ENCODE results near the gene PGAM2.

PGAM2 gene

DNA sequence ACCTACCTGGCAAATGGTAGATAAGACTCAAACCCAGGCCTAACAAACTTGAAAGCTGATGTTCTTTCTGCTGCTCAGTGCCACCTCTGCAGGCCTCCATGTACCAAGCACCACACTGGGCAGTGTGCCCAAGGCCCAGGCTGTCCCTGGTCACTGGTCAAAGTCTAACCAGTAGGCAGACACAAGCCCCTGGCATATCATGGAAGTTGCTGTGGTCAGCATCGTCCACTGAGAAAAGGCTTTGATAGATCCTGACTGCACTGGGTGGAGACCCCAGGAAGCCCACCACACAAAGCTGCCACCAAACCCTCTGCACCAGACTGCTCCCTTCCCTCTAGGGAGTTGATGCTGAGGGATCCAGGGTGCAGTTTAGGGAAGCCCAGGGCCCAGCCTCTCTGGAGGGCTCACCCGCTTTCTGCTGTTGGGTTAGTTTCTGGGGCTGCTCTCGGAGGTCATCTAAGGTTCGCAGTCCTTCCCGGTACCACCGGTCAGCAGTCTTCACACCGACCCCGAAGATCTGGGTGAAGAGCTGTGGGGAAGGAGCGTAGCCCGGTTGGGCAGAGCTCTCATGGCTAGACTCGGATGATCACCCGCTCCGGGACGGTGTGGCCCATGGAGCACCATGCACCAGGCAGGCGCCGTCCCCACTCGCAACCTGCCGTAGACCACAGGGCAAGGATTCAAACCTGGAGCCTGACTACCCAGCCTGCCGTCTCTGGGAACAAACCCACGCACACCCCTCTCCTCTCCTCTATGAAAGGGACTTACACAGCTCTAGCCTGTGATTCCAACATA, 10.9 kb upstream of the PGAM2 start:
- Histone ChIP-seq H3K4me1 (ENCODE audit: control insufficient read depth, insufficient read depth, low read length) (peaks cover 11% of the 10 kb centered on the region), H3K27me3 (ENCODE audit: control insufficient read depth, insufficient read depth, low read length) (no peaks in the 10 kb centered on the region), H3K4me3 (ENCODE audit: low read length) (no peak overlapping the region), H3K36me3 (ENCODE audit: control insufficient read depth, insufficient read depth, low read length) (peaks cover 31% of the 10 kb centered on the region), H3K27ac (ENCODE audit: low read depth, low read length) (no peak overlapping the region), H3K9ac (ENCODE audit: low read length) (no peak overlapping the region)

GRCh38 chr7:44075296-44076075, 10.1 kb upstream of the PGAM2 start:
- peaks cover 31% of the 10 kb centered on the region for H3K36me3 ChIP-seq (ENCODE audit: control insufficient read depth, insufficient read depth, low read length)
- H3K9ac ChIP-seq (ENCODE audit: low read length) = no peak overlapping the region
- H3K27ac ChIP-seq (ENCODE audit: low read depth, low read length) = no peak overlapping the region
- H3K4me3 ChIP-seq (ENCODE audit: low read length) = no peak overlapping the region
- peaks cover 9% of the 10 kb centered on the region for H3K4me1 ChIP-seq (ENCODE audit: control insufficient read depth, insufficient read depth, low read length)
- H3K27me3 ChIP-seq (ENCODE audit: control insufficient read depth, insufficient read depth, low read length) = no peaks in the 10 kb centered on the region

GRCh38 chr7:44074349-44074695, 9.0 kb upstream of the PGAM2 start:
- Histone ChIP-seq H3K4me1 (ENCODE audit: control insufficient read depth, insufficient read depth, low read length) (peaks cover 9% of the 10 kb centered on the region), H3K9ac (ENCODE audit: low read length) (no peak overlapping the region), H3K27ac (ENCODE audit: low read depth, low read length) (peak overlapping the region; percentile 66), H3K4me3 (ENCODE audit: low read length) (no peak overlapping the region), H3K36me3 (ENCODE audit: control insufficient read depth, insufficient read depth, low read length) (peaks cover 31% of the 10 kb centered on the region), H3K27me3 (ENCODE audit: control insufficient read depth, insufficient read depth, low read length) (no peaks in the 10 kb centered on the region)

GRCh38 chr7:44073664-44074348, 8.4 kb upstream of the PGAM2 start:
- Histone ChIP-seq H3K4me3 (ENCODE audit: low read length) (peak overlapping the region; percentile 34), H3K27me3 (ENCODE audit: control insufficient read depth, insufficient read depth, low read length) (no peaks in the 10 kb centered on the region), H3K27ac (ENCODE audit: low read depth, low read length) (peak overlapping the region; percentile 66), H3K9ac (ENCODE audit: low read length) (peak overlapping the region; percentile 39), H3K36me3 (ENCODE audit: control insufficient read depth, insufficient read depth, low read length) (peaks cover 31% of the 10 kb centered on the region), H3K4me1 (ENCODE audit: control insufficient read depth, insufficient read depth, low read length) (peaks cover 9% of the 10 kb centered on the region)

DNA sequence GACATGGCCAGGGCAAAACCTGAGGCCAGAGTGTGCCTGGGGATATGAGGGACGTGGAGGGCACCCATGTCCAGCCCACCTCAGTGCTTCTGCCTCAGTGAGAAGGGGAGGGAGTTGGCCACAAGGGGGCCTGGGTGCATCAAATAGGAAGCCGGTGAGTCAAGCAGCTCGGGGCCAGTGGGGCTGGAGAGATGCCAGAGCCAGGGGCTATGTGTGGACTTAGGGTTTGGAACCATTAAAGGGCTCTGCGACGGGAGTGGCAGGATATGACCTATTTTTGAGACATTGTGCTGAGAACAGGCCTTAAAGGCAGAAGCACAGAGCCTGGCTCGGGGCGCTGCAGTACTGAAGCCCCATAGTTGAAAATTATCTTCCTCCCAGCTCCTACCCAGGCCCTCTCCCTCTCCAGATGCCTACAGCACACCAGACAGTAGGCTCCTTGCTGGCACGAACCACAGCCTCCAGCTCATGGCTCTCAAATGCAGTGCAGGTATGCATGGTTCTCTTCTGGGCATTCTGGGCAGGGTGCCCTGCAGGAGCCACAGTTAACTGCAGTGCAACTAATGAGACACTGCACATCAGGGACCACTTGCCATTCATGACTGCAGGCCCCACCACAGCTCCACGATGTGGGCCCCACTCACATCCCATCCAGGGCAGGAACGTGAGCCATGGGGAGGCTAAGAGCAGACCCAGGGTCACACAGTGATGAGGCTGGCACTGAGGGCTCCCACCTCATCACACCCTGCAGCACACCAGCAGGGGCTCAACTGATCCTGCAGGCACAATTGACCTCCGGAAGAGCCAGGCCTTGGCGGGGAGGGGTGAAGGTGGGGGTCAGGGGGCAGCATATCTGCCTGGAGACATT, 7.2 kb upstream of the PGAM2 start:
- Histone ChIP-seq H3K27ac (ENCODE audit: low read depth, low read length) (peak overlapping the region; percentile 30), H3K9ac (ENCODE audit: low read length) (no peak overlapping the region), H3K4me1 (ENCODE audit: control insufficient read depth, insufficient read depth, low read length) (peaks cover 9% of the 10 kb centered on the region), H3K4me3 (ENCODE audit: low read length) (no peak overlapping the region), H3K36me3 (ENCODE audit: control insufficient read depth, insufficient read depth, low read length) (peaks cover 21% of the 10 kb centered on the region), H3K27me3 (ENCODE audit: control insufficient read depth, insufficient read depth, low read length) (no peaks in the 10 kb centered on the region)

DNA sequence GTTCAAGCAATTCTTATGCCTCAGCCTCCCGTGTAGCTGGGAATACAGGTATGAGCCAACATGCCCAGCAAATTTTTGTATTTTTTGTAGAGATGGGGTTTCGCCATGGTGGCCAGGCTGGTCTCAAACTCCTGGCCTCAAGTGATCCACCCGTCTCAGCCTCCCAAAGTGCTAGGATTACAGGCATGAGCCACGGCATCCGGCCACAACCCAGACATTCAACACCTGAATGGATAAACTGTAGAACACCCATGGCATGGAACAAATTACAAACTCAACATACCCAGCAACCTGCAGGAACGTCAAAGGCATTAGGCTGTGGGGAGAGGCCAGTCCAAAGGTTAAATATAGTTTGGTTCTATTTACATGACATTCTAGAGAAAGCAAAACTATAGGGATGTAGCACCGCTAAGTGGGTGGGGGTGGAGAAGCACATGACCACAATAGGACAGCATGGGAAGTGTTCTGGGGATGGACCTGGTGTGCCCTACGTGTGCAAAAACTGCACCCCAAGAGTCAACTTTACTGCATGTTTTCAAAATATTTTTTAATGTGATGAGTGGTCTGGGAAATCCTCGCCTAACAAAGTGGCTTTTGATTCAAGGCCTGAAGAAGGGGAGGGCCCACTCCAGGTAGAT, 6.5 kb upstream of the PGAM2 start:
- H3K36me3 ChIP-seq (ENCODE audit: control insufficient read depth, insufficient read depth, low read length) = peaks cover 16% of the 10 kb centered on the region
- no peaks in the 10 kb centered on the region for H3K27me3 ChIP-seq (ENCODE audit: control insufficient read depth, insufficient read depth, low read length)
- no peak overlapping the region for H3K4me3 ChIP-seq (ENCODE audit: low read length)
- H3K4me1 ChIP-seq (ENCODE audit: control insufficient read depth, insufficient read depth, low read length) = peaks cover 9% of the 10 kb centered on the region
- H3K27ac ChIP-seq (ENCODE audit: low read depth, low read length) = no peak overlapping the region
- H3K9ac ChIP-seq (ENCODE audit: low read length) = no peak overlapping the region

- Histone ChIP-seq H3K4me1 (ENCODE audit: control insufficient read depth, insufficient read depth, low read length) (peaks cover 18% of the 10 kb centered on the region), H3K4me3 (ENCODE audit: low read length) (no peak overlapping the region), H3K27ac (ENCODE audit: low read depth, low read length) (no peak overlapping the region), H3K9ac (ENCODE audit: low read length) (no peak overlapping the region), H3K27me3 (ENCODE audit: control insufficient read depth, insufficient read depth, low read length) (no peaks in the 10 kb centered on the region), H3K36me3 (ENCODE audit: control insufficient read depth, insufficient read depth, low read length) (peaks cover 3% of the 10 kb centered on the region)
These were observed 2.7 kb upstream of the PGAM2 start for GRCh38 chr7:44068054-44068453.

GRCh38 chr7:44067064-44067951, 1.9 kb upstream of the PGAM2 start:
- Histone ChIP-seq H3K4me1 (ENCODE audit: control insufficient read depth, insufficient read depth, low read length) (peaks cover 11% of the 10 kb centered on the region), H3K27ac (ENCODE audit: low read depth, low read length) (no peak overlapping the region)

DNA sequence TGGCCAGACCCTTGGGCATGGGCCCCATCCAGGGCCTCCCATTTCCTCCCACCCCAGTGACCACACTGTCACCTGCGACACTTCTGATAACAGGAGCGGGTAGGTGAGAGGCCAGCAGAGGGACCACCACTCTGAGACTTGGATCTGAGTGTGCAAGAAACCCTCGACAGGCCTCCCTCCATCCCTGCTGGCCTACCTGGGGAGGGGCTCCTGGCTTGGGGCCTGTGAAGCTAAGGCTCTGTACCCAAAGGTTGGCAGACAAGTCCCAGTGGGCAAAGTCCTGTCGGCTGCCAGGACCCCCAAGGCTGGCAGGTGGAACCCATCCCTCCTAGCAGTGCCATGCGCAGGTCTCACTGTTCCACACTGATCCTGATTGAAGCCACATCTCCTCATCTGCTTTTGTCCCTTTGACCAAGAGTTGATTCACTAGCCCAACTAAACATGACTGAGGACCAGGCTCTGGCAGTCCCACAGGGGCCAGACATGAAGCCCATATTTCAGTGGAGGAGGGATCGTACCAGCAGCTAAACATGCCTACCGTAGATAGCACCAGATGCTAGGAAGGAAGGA, 1.2 kb upstream of the PGAM2 start:
- no peak overlapping the region for H3K9ac ChIP-seq (ENCODE audit: low read length)
- peaks cover 9% of the 10 kb centered on the region for H3K4me1 ChIP-seq (ENCODE audit: control insufficient read depth, insufficient read depth, low read length)
- H3K27me3 ChIP-seq (ENCODE audit: control insufficient read depth, insufficient read depth, low read length) = no peaks in the 10 kb centered on the region
- no peaks in the 10 kb centered on the region for H3K36me3 ChIP-seq (ENCODE audit: control insufficient read depth, insufficient read depth, low read length)
- H3K27ac ChIP-seq (ENCODE audit: low read depth, low read length) = no peak overlapping the region
- H3K4me3 ChIP-seq (ENCODE audit: low read length) = no peak overlapping the region

More at GRCh38 chr7:44067064-44067951, 1.9 kb upstream of the PGAM2 start:
- H3K4me3 ChIP-seq (ENCODE audit: low read length) = no peak overlapping the region
- H3K36me3 ChIP-seq (ENCODE audit: control insufficient read depth, insufficient read depth, low read length) = no peaks in the 10 kb centered on the region
- H3K27me3 ChIP-seq (ENCODE audit: control insufficient read depth, insufficient read depth, low read length) = no peaks in the 10 kb centered on the region
- no peak overlapping the region for H3K9ac ChIP-seq (ENCODE audit: low read length)

GRCh38 chr7:44066111-44066460, 719 bp upstream of the PGAM2 start:
- no peaks in the 10 kb centered on the region for H3K27me3 ChIP-seq (ENCODE audit: control insufficient read depth, insufficient read depth, low read length)
- H3K9ac ChIP-seq (ENCODE audit: low read length) = no peak overlapping the region
- no peak overlapping the region for H3K27ac ChIP-seq (ENCODE audit: low read depth, low read length)
- no peak overlapping the region for H3K4me3 ChIP-seq (ENCODE audit: low read length)
- H3K36me3 ChIP-seq (ENCODE audit: control insufficient read depth, insufficient read depth, low read length) = no peaks in the 10 kb centered on the region
- H3K4me1 ChIP-seq (ENCODE audit: control insufficient read depth, insufficient read depth, low read length) = peaks cover 9% of the 10 kb centered on the region

Data from rectal smooth muscle tissue (tissue), 1 donor.